Spleen (tissue), 11 donors: ENCODE results near the gene PAK6. TPM values are rescaled to one million over a fixed set of nuclear protein-coding genes. Genes with fewer than 3 reads are reported as not detected.

Experiments
- DNase-seq: peaks from one replicate; pipeline ENCODE4 v3.0.0-alpha.2; 2020
- H3K27ac ChIP-seq, 8 donors: fragments of 200-600 bp; sonication (generic) in 7 of 8; 1 replicate in 4 of 8; 2 replicates in 4 of 8; pipeline versions ENCODE4 v1.5.0 to v1.8.0; 2016 to 2021; ENCODE audit warnings: inconsistent platforms in 4 of 8, mild to moderate bottlenecking in 4 of 8, moderate library complexity in 1 of 8
- H3K27me3 ChIP-seq, 7 donors: fragments of 200-600 bp; sonication (generic) in 6 of 7; replicated peaks in 1 of 7; 1 replicate in 4 of 7; 2 replicates in 3 of 7; pipeline versions ENCODE4 v1.5.0 to v1.8.0; 2016 to 2021; ENCODE audit warnings: inconsistent platforms in 3 of 7, mild to moderate bottlenecking in 1 of 7
- H3K36me3 ChIP-seq, 6 donors: fragments of 200-600 bp; sonication (generic) in 5 of 6; 1 replicate in 4 of 6; 2 replicates in 2 of 6; pipeline versions ENCODE4 v1.5.0 to v1.8.0; 2016 to 2021; ENCODE audit warnings: inconsistent platforms in 2 of 6
- H3K4me1 ChIP-seq, 6 donors: fragments of 200-600 bp; sonication (generic) in 5 of 6; 1 replicate in 3 of 6; 2 replicates in 3 of 6; pipeline versions ENCODE4 v1.5.0 to v1.8.0; 2016 to 2021; ENCODE audit warnings: inconsistent platforms in 3 of 6
- H3K4me3 ChIP-seq, 8 donors: fragments of 200-600 bp; sonication (generic) in 7 of 8; 1 replicate in 4 of 8; 2 replicates in 4 of 8; pipeline versions ENCODE4 v1.5.0 to v1.8.0; 2016 to 2021; ENCODE audit warnings: inconsistent platforms in 4 of 8, mild to moderate bottlenecking in 4 of 8, moderate library complexity in 2 of 8
- H3K9me3 ChIP-seq, 8 donors: fragments of 200-600 bp; sonication (generic) in 7 of 8; 1 replicate in 4 of 8; 2 replicates in 4 of 8; pipeline versions ENCODE4 v1.5.0 to v1.8.0; 2016 to 2021; ENCODE audit warnings: inconsistent platforms in 4 of 8
- CTCF ChIP-seq, 11 experiments: fragments of 200-600 bp in 7 of 11; fragments of 450-650 bp in 4 of 11; sonication (generic) in 4 of 11; IDR thresholded peaks in 8 of 11; conservative IDR thresholded peaks in 3 of 11; 1 replicate in 7 of 11; 2 replicates in 4 of 11; pipeline versions ENCODE4 v1.4.0 to v1.8.0; 2016 to 2021; ENCODE audit warnings: antibody characterized with exemption in 11 of 11, inconsistent platforms in 4 of 11, mild to moderate bottlenecking in 1 of 11
- POLR2A ChIP-seq, 3 donors: fragments of 450-650 bp; IDR thresholded peaks; one replicate each; pipeline ENCODE4 v1.5.1; 2017; ENCODE audit warnings: antibody characterized with exemption in 3 of 3, mild to moderate bottlenecking in 1 of 3
- POLR2AphosphoS5 ChIP-seq, 3 donors: sonication (generic); formaldehyde crosslinking; IDR thresholded peaks; one replicate each; pipeline ENCODE4 v1.5.1; 2017; ENCODE audit warnings: antibody characterized with exemption in 3 of 3
- WGBS, 5 donors: extraction: QIAGEN DNeasy Blood & Tissue Kit in 3 of 5; methylation state at CpG; one replicate each; pipeline versions ENCODE4 v1.1.5 to v1.1.7; 2013 to 2018; 5-methylcytosine and 5-hydroxymethylcytosine counted together
- intact Hi-C: fragments of 100-400 bp; cut with DNase I; formaldehyde crosslinking; loops from one replicate; pipeline ENCODE4 v1.15.0; 2023; ENCODE audit warnings: low total_unique reads
- polyA plus RNA-seq, 3 donors: library from polyadenylated mRNA; stranded (reverse); fragments of 200-250 nt; gene quantifications; one replicate each; pipeline ENCODE4 v1.2.1, GENCODE V29; 2013
- total RNA-seq, 7 donors: library from RNA; depleted of rRNA in 3 of 7; stranded (reverse); fragments of >200 nt in 3 of 7; fragmentation: NEBNext Ultra II Directional in 4 of 7; extraction: Animal tissue kit (Norgen Biotek cat#: 25700) in 4 of 7; gene quantifications; one replicate each; pipeline versions ENCODE4 v1.1.0 to v1.2.1, GENCODE V29; 2016 to 2021
- donor health status: healthy with polysubstance abuse.
- donor health status: DM: no; HTN: no; CAD: no; lungs with moderate emphysema.
- donor health status: DM: no; HTN: no; CAD: no.
- donor health status: Bipolar disorder and iron deficiency.
- donor health status: healthy.
- donor health status: DM: no; HTN: no; CAD: no.
- donor health status: DM: yes; HTN: yes; CAD: no.

The PAK6 gene
- total and polyA plus RNA-seq, 10 donors = 0.24 to 5.4 (median 1.7) TPM

GRCh38 chr15:40269604-40270003 lies 30.7 kb downstream of the PAK6 start:
- Histone ChIP-seq H3K27ac (no peak overlapping the region), H3K9me3 (no peaks in the 10 kb centered on the region), H3K4me1 (peaks cover 0 to 4% (median 0%) of the 10 kb centered on the region in 6 donors), H3K36me3 (no peaks in the 10 kb centered on the region), H3K27me3 (no peaks in the 10 kb centered on the region), H3K4me3 (no peak overlapping the region)
- intact Hi-C loops = loop anchor here (5.0 kb wide), 1 partner anchor 52 kb away; no protein-coding TSS in a partner anchor
- TF ChIP-seq CTCF (IDR thresholded peaks at IDR 0.05 in 8 of 11, conservative IDR thresholded peaks at IDR 0.05 in 3 of 11) = no peak
- 68 to 90% (median 80%) methylated on average over 4 of the region's 4 CpGs for WGBS, 5 donors
- DNase-seq = no peak

- TF ChIP-seq CTCF (IDR thresholded peaks at IDR 0.05 in 8 of 11, conservative IDR thresholded peaks at IDR 0.05 in 3 of 11) = no peak
- no peak for TF ChIP-seq POLR2AphosphoS5 (IDR thresholded peaks at IDR 0.05)
- TF ChIP-seq POLR2A (IDR thresholded peaks at IDR 0.05) = no peak
- Histone ChIP-seq H3K4me3 (no peak overlapping the region), H3K27me3 (peaks cover 0 to under 1% (median 0%) of the 10 kb centered on the region in 7 donors), H3K9me3 (no peaks in the 10 kb centered on the region), H3K4me1 (peaks cover 0 to 10% (median 0%) of the 10 kb centered on the region in 6 donors), H3K36me3 (no peaks in the 10 kb centered on the region), H3K27ac (no peak overlapping the region)
- intact Hi-C loops = loop anchor here (5.0 kb wide), 1 partner anchor 53 kb away; no protein-coding TSS in a partner anchor
- 77 to 90% (median 81%) methylated on average over 9 to 11 of the region's 11 CpGs for WGBS, 5 donors
- no peak for DNase-seq
Measured at GRCh38 chr15:40270246-40270995, 31.6 kb downstream of the PAK6 start.

GRCh38 chr15:40271685-40272484 lies 33.0 kb downstream of the PAK6 start:
- no peak for DNase-seq
- Histone ChIP-seq H3K9me3 (no peaks in the 10 kb centered on the region), H3K4me1 (peaks cover 0 to 23% (median under 1%) of the 10 kb centered on the region in 6 donors), H3K27me3 (peaks cover 0 to 11% (median 0%) of the 10 kb centered on the region in 7 donors), H3K4me3 (no peak overlapping the region), H3K27ac (no peak overlapping the region), H3K36me3 (no peaks in the 10 kb centered on the region)
- WGBS, 5 donors = 84 to 92% (median 87%) methylated on average over 12 to 25 of the region's 25 CpGs
- intact Hi-C loops = loop anchor here (5.0 kb wide), 1 partner anchor 55 kb away; no protein-coding TSS in a partner anchor
- TF ChIP-seq CTCF (IDR thresholded peaks at IDR 0.05 in 8 of 11, conservative IDR thresholded peaks at IDR 0.05 in 3 of 11) (no peak), POLR2AphosphoS5 (IDR thresholded peaks at IDR 0.05) (no peak), POLR2A (IDR thresholded peaks at IDR 0.05) (no peak)
